Measurements from ENCODE around the gene PRDM15.

- TF ChIP-seq EZH2 (IDR thresholded peaks at IDR 0.05; ENCODE audit: low read length) (no peak), CTCF (optimal IDR thresholded peaks at IDR 0.05 in 1 of 3, IDR thresholded peaks at IDR 0.05 in 1 of 3, conservative IDR thresholded peaks at IDR 0.05 in 1 of 3; ENCODE audit: extremely low read depth in 1 of 3, insufficient read depth in 2 of 3, low read length in 3 of 3) (no peak)
These were observed 117.1 kb downstream of the PRDM15 start for GRCh38 chr21:41761934-41762635.
